DOHH2 (cell line): ENCODE measurements around the gene CH25H.
"Not testable (repeated sequence)": the region's sequence is repeated elsewhere in the genome, so short reads cannot be mapped to it uniquely, and the experiment has no call there.

Source experiments
- H3F3A ChIP-seq: fragments of 200-600 bp; sonication (generic), shearing (Covaris generic); 2 replicates; pipeline ENCODE4 v1.6.0; 2016; ENCODE audit warnings: antibody characterized with exemption, mild to moderate bottlenecking; ENCODE audit not compliant: control insufficient read depth, insufficient read depth
- H3K27ac ChIP-seq: fragments of 200-600 bp; sonication (generic); 2 replicates; pipeline ENCODE4 v1.5.1; 2014; ENCODE audit warnings: low read depth, mild to moderate bottlenecking, low read length, moderate library complexity
- H3K27me3 ChIP-seq: fragments of 200-600 bp; sonication (generic); 2 replicates; pipeline ENCODE4 v1.6.1; 2014; ENCODE audit warnings: mild to moderate bottlenecking, low read length, mixed read lengths; ENCODE audit not compliant: control insufficient read depth
- H3K36me3 ChIP-seq: fragments of 200-600 bp; sonication (generic); 2 replicates; pipeline ENCODE4 v1.6.1; 2014; ENCODE audit warnings: mild to moderate bottlenecking, low read length, moderate library complexity, mixed read lengths; ENCODE audit not compliant: control insufficient read depth
- H3K4me1 ChIP-seq: fragments of 200-600 bp; sonication (generic); 2 replicates; pipeline ENCODE4 v1.6.1; 2014; ENCODE audit warnings: mild to moderate bottlenecking, low read length, mixed read lengths; ENCODE audit not compliant: control insufficient read depth
- H3K4me2 ChIP-seq: fragments of 200-600 bp; sonication (generic); 2 replicates; pipeline ENCODE4 v1.6.0; 2014; ENCODE audit warnings: mild to moderate bottlenecking, low read length, moderate library complexity
- H3K4me3 ChIP-seq: fragments of 200-600 bp; sonication (generic); 2 replicates; pipeline ENCODE4 v1.5.1; 2014; ENCODE audit warnings: mild to moderate bottlenecking, low read length, mixed read lengths
- H3K79me2 ChIP-seq: fragments of 200-600 bp; sonication (generic); 2 replicates; pipeline ENCODE4 v1.6.1; 2014; ENCODE audit warnings: mild to moderate bottlenecking, low read length, mixed read lengths; ENCODE audit not compliant: control insufficient read depth
- H3K9me2 ChIP-seq: fragments of 200-600 bp; sonication (generic); replicated peaks from 2 replicates; pipeline ENCODE4 v1.6.1; 2014; ENCODE audit warnings: mild to moderate bottlenecking, low read length, mixed read lengths; ENCODE audit not compliant: control insufficient read depth
- H3K9me3 ChIP-seq: fragments of 200-600 bp; sonication (generic); 2 replicates; pipeline ENCODE4 v1.6.1; 2014; ENCODE audit warnings: antibody characterized with exemption, low read length, mixed read lengths; ENCODE audit not compliant: control insufficient read depth, insufficient read depth
- H4K20me1 ChIP-seq: fragments of 200-600 bp; sonication (generic); 2 replicates; pipeline ENCODE4 v1.6.0; 2014; ENCODE audit warnings: low read depth, mild to moderate bottlenecking, antibody characterized with exemption, low read length, moderate library complexity; ENCODE audit not compliant: control insufficient read depth, insufficient read depth
- EZH2phosphoT487 ChIP-seq: fragments of 200-600 bp; sonication (generic); IDR thresholded peaks from 2 replicates; pipeline ENCODE4 v1.6.1; 2017; ENCODE audit warnings: borderline replicate concordance, mild to moderate bottlenecking, antibody characterized with exemption, low read length, moderate library complexity, mixed read lengths
- TF ChIP-seq, protein P1 (sequence below): fragments of 200-600 bp; sonication (generic); IDR thresholded peaks from one replicate; pipeline ENCODE4 v1.5.1; 2014; ENCODE audit warnings: antibody characterized with exemption, mild to moderate bottlenecking, low read depth, low read length; ENCODE audit not compliant: poor library complexity, severe bottlenecking

The CH25H gene

GRCh38 chr10:89171263-89171872, 35.7 kb downstream of the CH25H start:
- Histone ChIP-seq H3K4me1 (no peaks in the 10 kb centered on the region), H3K4me2 (no peak overlapping the region), H3K9me2 (no peaks in the 10 kb centered on the region), H3K4me3 (no peak overlapping the region), H3K27me3 (no peaks in the 10 kb centered on the region), H3K27ac (no peak overlapping the region), H4K20me1 (no peaks in the 10 kb centered on the region), H3F3A (no peaks in the 10 kb centered on the region), H3K36me3 (no peaks in the 10 kb centered on the region), H3K9me3 (no peaks in the 10 kb centered on the region), H3K79me2 (no peaks in the 10 kb centered on the region)
- TF ChIP-seq, protein P1, sequence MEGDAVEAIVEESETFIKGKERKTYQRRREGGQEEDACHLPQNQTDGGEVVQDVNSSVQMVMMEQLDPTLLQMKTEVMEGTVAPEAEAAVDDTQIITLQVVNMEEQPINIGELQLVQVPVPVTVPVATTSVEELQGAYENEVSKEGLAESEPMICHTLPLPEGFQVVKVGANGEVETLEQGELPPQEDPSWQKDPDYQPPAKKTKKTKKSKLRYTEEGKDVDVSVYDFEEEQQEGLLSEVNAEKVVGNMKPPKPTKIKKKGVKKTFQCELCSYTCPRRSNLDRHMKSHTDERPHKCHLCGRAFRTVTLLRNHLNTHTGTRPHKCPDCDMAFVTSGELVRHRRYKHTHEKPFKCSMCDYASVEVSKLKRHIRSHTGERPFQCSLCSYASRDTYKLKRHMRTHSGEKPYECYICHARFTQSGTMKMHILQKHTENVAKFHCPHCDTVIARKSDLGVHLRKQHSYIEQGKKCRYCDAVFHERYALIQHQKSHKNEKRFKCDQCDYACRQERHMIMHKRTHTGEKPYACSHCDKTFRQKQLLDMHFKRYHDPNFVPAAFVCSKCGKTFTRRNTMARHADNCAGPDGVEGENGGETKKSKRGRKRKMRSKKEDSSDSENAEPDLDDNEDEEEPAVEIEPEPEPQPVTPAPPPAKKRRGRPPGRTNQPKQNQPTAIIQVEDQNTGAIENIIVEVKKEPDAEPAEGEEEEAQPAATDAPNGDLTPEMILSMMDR, result no peak

DNA sequence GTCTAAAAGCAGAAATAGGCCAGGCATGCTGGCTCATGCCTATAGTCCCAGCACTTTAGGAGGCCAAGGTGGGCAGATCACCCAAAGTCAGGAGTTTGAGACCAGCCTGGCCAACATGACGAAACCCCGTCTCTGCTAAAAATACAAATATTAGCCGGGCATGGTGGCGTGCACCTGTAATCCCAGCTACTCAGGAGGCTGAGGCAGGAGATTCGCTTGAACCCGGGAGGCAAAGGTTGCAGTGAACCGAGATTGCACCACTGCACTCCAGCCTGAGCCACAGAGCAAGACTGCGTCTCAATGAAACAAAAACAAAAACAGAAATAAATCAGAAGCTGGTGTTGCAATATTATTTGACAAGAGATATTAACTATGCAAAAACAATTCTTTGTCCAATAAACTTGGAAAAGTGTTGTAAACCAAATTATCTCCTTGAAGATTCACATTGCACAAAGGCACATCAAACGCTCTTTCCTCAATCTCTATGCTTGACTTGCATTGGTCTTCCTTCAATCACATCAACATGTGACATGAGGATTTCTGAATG, 38.7 kb downstream of the CH25H start:
- not testable (repeated sequence) for H3K9me2 ChIP-seq, H3K9me3 ChIP-seq

GRCh38 chr10:89167915-89168314, 39.2 kb downstream of the CH25H start:
- no peaks in the 10 kb centered on the region for H3K4me1 ChIP-seq
- H3K4me2 ChIP-seq, result no peak overlapping the region
- H3K27ac ChIP-seq, result no peak overlapping the region
- peaks cover 14% of the 10 kb centered on the region for H3K27me3 ChIP-seq
- no peaks in the 10 kb centered on the region for H3K9me3 ChIP-seq
- H4K20me1 ChIP-seq, result no peaks in the 10 kb centered on the region
- H3F3A ChIP-seq, result no peaks in the 10 kb centered on the region
- no peaks in the 10 kb centered on the region for H3K79me2 ChIP-seq
- no peaks in the 10 kb centered on the region for H3K9me2 ChIP-seq
- H3K36me3 ChIP-seq, result no peaks in the 10 kb centered on the region
- no peak for TF ChIP-seq EZH2phosphoT487
- TF ChIP-seq, protein P1, result no peak
- no peak overlapping the region for H3K4me3 ChIP-seq

More for the DNA sequence above, 38.7 kb downstream of the CH25H start:
- not testable (repeated sequence) for H3K36me3 ChIP-seq, H3K79me2 ChIP-seq, H4K20me1 ChIP-seq, H3K4me1 ChIP-seq, H3K4me3 ChIP-seq, H3F3A ChIP-seq, H3K27ac ChIP-seq, H3K4me2 ChIP-seq
- H3K27me3 ChIP-seq, result peaks cover 13% of the 10 kb centered on the region

GRCh38 chr10:89165923-89166322, 41.2 kb downstream of the CH25H start:
- Histone ChIP-seq H3K4me1 (no peaks in the 10 kb centered on the region), H3K9me2 (no peaks in the 10 kb centered on the region), H3K27ac (no peak overlapping the region), H3F3A (no peaks in the 10 kb centered on the region), H3K36me3 (no peaks in the 10 kb centered on the region), H3K4me3 (no peak overlapping the region), H3K79me2 (no peaks in the 10 kb centered on the region), H3K27me3 (peaks cover 14% of the 10 kb centered on the region), H4K20me1 (no peaks in the 10 kb centered on the region), H3K9me3 (no peaks in the 10 kb centered on the region), H3K4me2 (no peak overlapping the region)
- TF ChIP-seq EZH2phosphoT487, result no peak
- TF ChIP-seq, protein P1, result no peak
